ENCODE data around the gene AJAP1. TPM values are rescaled to one million over a fixed set of nuclear protein-coding genes. Genes with fewer than 3 reads are reported as not detected.
"Not testable (repeated sequence)": the region's sequence is repeated elsewhere in the genome, so short reads cannot be mapped to it uniquely, and the experiment has no call there.

The AJAP1 gene
- total RNA-seq, 1 donor, result under 0.01 TPM

- no peak for DNase-seq (ENCODE audit: low read depth)
- H3K4me3 ChIP-seq (ENCODE audit: low read depth, low read length), result no peak overlapping the region
- no peak for TF ChIP-seq CTCF (IDR thresholded peaks at IDR 0.05; ENCODE audit: insufficient read depth, low read length)
Observed at GRCh38 chr1:4662168-4662567, 7.8 kb downstream of the AJAP1 start.

GRCh38 chr1:4662723-4663122, 8.3 kb downstream of the AJAP1 start:
- no peak for TF ChIP-seq CTCF (IDR thresholded peaks at IDR 0.05; ENCODE audit: insufficient read depth, low read length)
- no peak for DNase-seq (ENCODE audit: low read depth)
- no peak overlapping the region for H3K4me3 ChIP-seq (ENCODE audit: low read depth, low read length)

GRCh38 chr1:4664095-4664494, 9.7 kb downstream of the AJAP1 start:
- no peak overlapping the region for H3K4me3 ChIP-seq (ENCODE audit: low read depth, low read length)
- TF ChIP-seq CTCF (IDR thresholded peaks at IDR 0.05; ENCODE audit: insufficient read depth, low read length), result no peak
- no peak for DNase-seq (ENCODE audit: low read depth)

GRCh38 chr1:4664606-4665005, 10.2 kb downstream of the AJAP1 start:
- no peak for DNase-seq (ENCODE audit: low read depth)
- TF ChIP-seq CTCF (IDR thresholded peaks at IDR 0.05; ENCODE audit: insufficient read depth, low read length), result no peak
- no peak overlapping the region for H3K4me3 ChIP-seq (ENCODE audit: low read depth, low read length)

- H3K4me3 ChIP-seq (ENCODE audit: low read depth, low read length), result no peak overlapping the region
- TF ChIP-seq CTCF (IDR thresholded peaks at IDR 0.05; ENCODE audit: insufficient read depth, low read length), result no peak
- DNase-seq (ENCODE audit: low read depth), result no peak
Observed at GRCh38 chr1:4665456-4665855, 11.0 kb downstream of the AJAP1 start.

- DNase-seq (ENCODE audit: low read depth); H3K4me3 ChIP-seq (ENCODE audit: low read depth, low read length): not testable (repeated sequence)
Observed at GRCh38 chr1:4666683-4667082, 12.3 kb downstream of the AJAP1 start.

- no peak for DNase-seq (ENCODE audit: low read depth)
- no peak for TF ChIP-seq CTCF (IDR thresholded peaks at IDR 0.05; ENCODE audit: insufficient read depth, low read length)
Observed at GRCh38 chr1:4668743-4669700, 14.6 kb downstream of the AJAP1 start.

More at GRCh38 chr1:4668743-4669700, 14.6 kb downstream of the AJAP1 start:
- H3K4me3 ChIP-seq (ENCODE audit: low read depth, low read length), result no peak overlapping the region

Data from fibroblast of the aortic adventitia (primary cell).